Lower leg skin (tissue), 4 donors: ENCODE results near the gene LPIN1. TPM values are rescaled to one million over a fixed set of nuclear protein-coding genes. Genes with fewer than 3 reads are reported as not detected.

Source experiments
- DNase-seq, 2 donors: peaks; one replicate each; pipeline ENCODE4 v3.0.0-alpha.2; 2019; ENCODE audit warnings: low spot score in 2 of 2
- H3K4me3 ChIP-seq: fragments of 200-600 bp; sonication (generic); 2 replicates; pipeline ENCODE4 v1.5.1; 2017; ENCODE audit warnings: mild to moderate bottlenecking, low read depth; ENCODE audit not compliant: poor library complexity, severe bottlenecking
- CTCF ChIP-seq, 3 donors: fragments of 450-650 bp; IDR thresholded peaks; one replicate each; pipeline ENCODE4 v1.5.1; 2016; ENCODE audit warnings: antibody characterized with exemption in 3 of 3, mild to moderate bottlenecking in 3 of 3, moderate library complexity in 2 of 3
- POLR2A ChIP-seq, 2 donors: fragments of 450-650 bp; IDR thresholded peaks; one replicate each; pipeline ENCODE4 v1.6.1; 2016 to 2017; ENCODE audit warnings: antibody characterized with exemption in 2 of 2, mild to moderate bottlenecking in 1 of 2, moderate library complexity in 1 of 2
- WGBS, 2 donors: methylation state at CpG; one replicate each; pipeline ENCODE4 v1.1.5; 2018; 5-methylcytosine and 5-hydroxymethylcytosine counted together
- intact Hi-C: fragments of 100-400 bp; cut with DNase I; formaldehyde crosslinking; loops from one replicate; pipeline ENCODE4 v1.15.0; 2023; ENCODE audit warnings: low total_unique reads
- total RNA-seq, 4 donors: library from RNA; depleted of rRNA; stranded (reverse); fragments of >200 nt; gene quantifications; one replicate each; pipeline ENCODE4 v1.1.0, GENCODE V29; 2016

The LPIN1 gene
- total RNA-seq, 4 donors from 2014 or later, result 15.6 to 45.8 (median 35.0) TPM

GRCh38 chr2:11827547-11827946 is 81.1 kb downstream of the LPIN1 start:
- TF ChIP-seq POLR2A (IDR thresholded peaks at IDR 0.05) (no peak), CTCF (IDR thresholded peaks at IDR 0.05) (no peak)
- intact Hi-C loops, result no loop called here
- DNase-seq, result no peak
- no peak overlapping the region for H3K4me3 ChIP-seq
- 72 to 79% methylated on average over 4 of the region's 4 CpGs for WGBS, 2 donors

- H3K4me3 ChIP-seq, result no peak overlapping the region
- WGBS, 2 donors, result 91 to 94% methylated on average over 3 of the region's 3 CpGs
- TF ChIP-seq CTCF (IDR thresholded peaks at IDR 0.05), result no peak
- no peak for TF ChIP-seq POLR2A (IDR thresholded peaks at IDR 0.05)
- no peak for DNase-seq
- intact Hi-C loops, result no loop called here
Measured at GRCh38 chr2:11828933-11829323, 82.5 kb downstream of the LPIN1 start.

- H3K4me3 ChIP-seq, result no peak overlapping the region
- WGBS, 2 donors, result 17 to 23% methylated on average over 11 of the region's 11 CpGs
- peak; percentile 38 to 88 for DNase-seq
- TF ChIP-seq POLR2A (IDR thresholded peaks at IDR 0.05), result no peak
- TF ChIP-seq CTCF (IDR thresholded peaks at IDR 0.05), result no peak
- intact Hi-C loops, result no loop called here
Measured at GRCh38 chr2:11829324-11829946, 83.0 kb downstream of the LPIN1 start.

GRCh38 chr2:11829947-11830707 is 83.7 kb downstream of the LPIN1 start:
- TF ChIP-seq CTCF (IDR thresholded peaks at IDR 0.05), result no peak
- TF ChIP-seq POLR2A (IDR thresholded peaks at IDR 0.05), result no peak
- 7 to 8% methylated on average over 17 of the region's 17 CpGs for WGBS, 2 donors
- intact Hi-C loops, result no loop called here
- no peak overlapping the region for H3K4me3 ChIP-seq
- peak; percentile 58 to 92 for DNase-seq

GRCh38 chr2:11830708-11831301 is 84.4 kb downstream of the LPIN1 start:
- TF ChIP-seq CTCF (IDR thresholded peaks at IDR 0.05) (no peak), POLR2A (IDR thresholded peaks at IDR 0.05) (no peak)
- DNase-seq, result no peak
- 66 to 69% methylated on average over 7 of the region's 7 CpGs for WGBS, 2 donors
- intact Hi-C loops, result no loop called here
- H3K4me3 ChIP-seq, result no peak overlapping the region
